Vagina (tissue), 1 donor: ENCODE results near the gene CDY2A. TPM values are rescaled to one million over a fixed set of nuclear protein-coding genes. Genes with fewer than 3 reads are reported as not detected.

Experiments used
- total RNA-seq: library from RNA; depleted of rRNA; stranded (reverse); fragments of >200 nt; gene quantifications from one replicate; pipeline ENCODE4 v1.2.3, GENCODE V29; 2016

The CDY2A gene
- total RNA-seq, 1 donor from 2014 or later, result not detected

Other genes starting within 250 kb of the CDY2A start
- gene CDY2B, start 145.6 kb upstream of the CDY2A start, total RNA-seq, result not detected